ENCODE data around the gene SPNS1. TPM values are rescaled to one million over a fixed set of nuclear protein-coding genes. Genes with fewer than 3 reads are reported as not detected.

SPNS1 gene
- total and polyA plus RNA-seq, 2 of the 8 experiments (the other 6 are each of a cell fraction or from before 2014, with no cell fraction given): 48.8 to 66.9 TPM

DNA sequence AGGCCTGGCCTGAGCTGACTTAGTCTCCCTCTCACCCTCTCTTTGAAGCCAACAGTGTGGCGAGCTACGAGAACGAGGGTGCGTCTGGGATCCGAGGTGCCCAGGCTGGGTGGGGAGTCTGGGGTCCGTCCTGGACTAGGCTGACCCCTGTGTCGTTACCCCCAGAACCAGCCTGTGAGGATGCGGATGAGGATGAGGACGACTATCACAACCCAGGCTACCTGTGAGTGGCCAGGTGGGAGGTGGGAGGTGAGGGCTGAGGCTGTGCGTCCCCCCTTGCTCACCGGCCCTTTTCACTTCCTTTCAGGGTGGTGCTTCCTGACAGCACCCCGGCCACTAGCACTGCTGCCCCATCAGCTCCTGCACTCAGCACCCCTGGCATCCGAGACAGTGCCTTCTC, 11.9 kb downstream of the SPNS1 start (continued):
- TF ChIP-seq, protein P1, sequence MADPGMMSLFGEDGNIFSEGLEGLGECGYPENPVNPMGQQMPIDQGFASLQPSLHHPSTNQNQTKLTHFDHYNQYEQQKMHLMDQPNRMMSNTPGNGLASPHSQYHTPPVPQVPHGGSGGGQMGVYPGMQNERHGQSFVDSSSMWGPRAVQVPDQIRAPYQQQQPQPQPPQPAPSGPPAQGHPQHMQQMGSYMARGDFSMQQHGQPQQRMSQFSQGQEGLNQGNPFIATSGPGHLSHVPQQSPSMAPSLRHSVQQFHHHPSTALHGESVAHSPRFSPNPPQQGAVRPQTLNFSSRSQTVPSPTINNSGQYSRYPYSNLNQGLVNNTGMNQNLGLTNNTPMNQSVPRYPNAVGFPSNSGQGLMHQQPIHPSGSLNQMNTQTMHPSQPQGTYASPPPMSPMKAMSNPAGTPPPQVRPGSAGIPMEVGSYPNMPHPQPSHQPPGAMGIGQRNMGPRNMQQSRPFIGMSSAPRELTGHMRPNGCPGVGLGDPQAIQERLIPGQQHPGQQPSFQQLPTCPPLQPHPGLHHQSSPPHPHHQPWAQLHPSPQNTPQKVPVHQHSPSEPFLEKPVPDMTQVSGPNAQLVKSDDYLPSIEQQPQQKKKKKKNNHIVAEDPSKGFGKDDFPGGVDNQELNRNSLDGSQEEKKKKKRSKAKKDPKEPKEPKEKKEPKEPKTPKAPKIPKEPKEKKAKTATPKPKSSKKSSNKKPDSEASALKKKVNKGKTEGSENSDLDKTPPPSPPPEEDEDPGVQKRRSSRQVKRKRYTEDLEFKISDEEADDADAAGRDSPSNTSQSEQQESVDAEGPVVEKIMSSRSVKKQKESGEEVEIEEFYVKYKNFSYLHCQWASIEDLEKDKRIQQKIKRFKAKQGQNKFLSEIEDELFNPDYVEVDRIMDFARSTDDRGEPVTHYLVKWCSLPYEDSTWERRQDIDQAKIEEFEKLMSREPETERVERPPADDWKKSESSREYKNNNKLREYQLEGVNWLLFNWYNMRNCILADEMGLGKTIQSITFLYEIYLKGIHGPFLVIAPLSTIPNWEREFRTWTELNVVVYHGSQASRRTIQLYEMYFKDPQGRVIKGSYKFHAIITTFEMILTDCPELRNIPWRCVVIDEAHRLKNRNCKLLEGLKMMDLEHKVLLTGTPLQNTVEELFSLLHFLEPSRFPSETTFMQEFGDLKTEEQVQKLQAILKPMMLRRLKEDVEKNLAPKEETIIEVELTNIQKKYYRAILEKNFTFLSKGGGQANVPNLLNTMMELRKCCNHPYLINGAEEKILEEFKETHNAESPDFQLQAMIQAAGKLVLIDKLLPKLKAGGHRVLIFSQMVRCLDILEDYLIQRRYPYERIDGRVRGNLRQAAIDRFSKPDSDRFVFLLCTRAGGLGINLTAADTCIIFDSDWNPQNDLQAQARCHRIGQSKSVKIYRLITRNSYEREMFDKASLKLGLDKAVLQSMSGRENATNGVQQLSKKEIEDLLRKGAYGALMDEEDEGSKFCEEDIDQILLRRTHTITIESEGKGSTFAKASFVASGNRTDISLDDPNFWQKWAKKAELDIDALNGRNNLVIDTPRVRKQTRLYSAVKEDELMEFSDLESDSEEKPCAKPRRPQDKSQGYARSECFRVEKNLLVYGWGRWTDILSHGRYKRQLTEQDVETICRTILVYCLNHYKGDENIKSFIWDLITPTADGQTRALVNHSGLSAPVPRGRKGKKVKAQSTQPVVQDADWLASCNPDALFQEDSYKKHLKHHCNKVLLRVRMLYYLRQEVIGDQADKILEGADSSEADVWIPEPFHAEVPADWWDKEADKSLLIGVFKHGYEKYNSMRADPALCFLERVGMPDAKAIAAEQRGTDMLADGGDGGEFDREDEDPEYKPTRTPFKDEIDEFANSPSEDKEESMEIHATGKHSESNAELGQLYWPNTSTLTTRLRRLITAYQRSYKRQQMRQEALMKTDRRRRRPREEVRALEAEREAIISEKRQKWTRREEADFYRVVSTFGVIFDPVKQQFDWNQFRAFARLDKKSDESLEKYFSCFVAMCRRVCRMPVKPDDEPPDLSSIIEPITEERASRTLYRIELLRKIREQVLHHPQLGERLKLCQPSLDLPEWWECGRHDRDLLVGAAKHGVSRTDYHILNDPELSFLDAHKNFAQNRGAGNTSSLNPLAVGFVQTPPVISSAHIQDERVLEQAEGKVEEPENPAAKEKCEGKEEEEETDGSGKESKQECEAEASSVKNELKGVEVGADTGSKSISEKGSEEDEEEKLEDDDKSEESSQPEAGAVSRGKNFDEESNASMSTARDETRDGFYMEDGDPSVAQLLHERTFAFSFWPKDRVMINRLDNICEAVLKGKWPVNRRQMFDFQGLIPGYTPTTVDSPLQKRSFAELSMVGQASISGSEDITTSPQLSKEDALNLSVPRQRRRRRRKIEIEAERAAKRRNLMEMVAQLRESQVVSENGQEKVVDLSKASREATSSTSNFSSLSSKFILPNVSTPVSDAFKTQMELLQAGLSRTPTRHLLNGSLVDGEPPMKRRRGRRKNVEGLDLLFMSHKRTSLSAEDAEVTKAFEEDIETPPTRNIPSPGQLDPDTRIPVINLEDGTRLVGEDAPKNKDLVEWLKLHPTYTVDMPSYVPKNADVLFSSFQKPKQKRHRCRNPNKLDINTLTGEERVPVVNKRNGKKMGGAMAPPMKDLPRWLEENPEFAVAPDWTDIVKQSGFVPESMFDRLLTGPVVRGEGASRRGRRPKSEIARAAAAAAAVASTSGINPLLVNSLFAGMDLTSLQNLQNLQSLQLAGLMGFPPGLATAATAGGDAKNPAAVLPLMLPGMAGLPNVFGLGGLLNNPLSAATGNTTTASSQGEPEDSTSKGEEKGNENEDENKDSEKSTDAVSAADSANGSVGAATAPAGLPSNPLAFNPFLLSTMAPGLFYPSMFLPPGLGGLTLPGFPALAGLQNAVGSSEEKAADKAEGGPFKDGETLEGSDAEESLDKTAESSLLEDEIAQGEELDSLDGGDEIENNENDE (IDR thresholded peaks at IDR 0.05; ENCODE audit: insufficient replicate concordance, low read length): no peak
- TF ChIP-seq EP300 (IDR thresholded peaks at IDR 0.05; ENCODE audit: borderline replicate concordance in 1 of 2, low read depth in 2 of 2, low read length in 2 of 2) (no peak), RXRA (IDR thresholded peaks at IDR 0.05; ENCODE audit: insufficient read depth, low read depth, low read length) (no peak), RBBP5 (IDR thresholded peaks at IDR 0.05; ENCODE audit: borderline replicate concordance, low read depth, low read length) (no peak)

Data from H1 (cell line).